Measurements from ENCODE around the gene MYL3.

The MYL3 gene

GRCh38 chr3:46865546-46865945 is 2.3 kb upstream of the MYL3 start:
- no peak overlapping the region for H3K4me3 ChIP-seq (ENCODE audit: low read depth, low read length)
- TF ChIP-seq CTCF (IDR thresholded peaks at IDR 0.05; ENCODE audit: borderline replicate concordance, insufficient read depth, low read depth, low read length) = no peak

GRCh38 chr3:46865031-46865507 is 1.8 kb upstream of the MYL3 start:
- no peak for TF ChIP-seq CTCF (IDR thresholded peaks at IDR 0.05; ENCODE audit: borderline replicate concordance, insufficient read depth, low read depth, low read length)

GRCh38 chr3:46864061-46864881 is 1.0 kb upstream of the MYL3 start:
- TF ChIP-seq CTCF (IDR thresholded peaks at IDR 0.05; ENCODE audit: borderline replicate concordance, insufficient read depth, low read depth, low read length) = no peak
- H3K4me3 ChIP-seq (ENCODE audit: low read depth, low read length) = no peak overlapping the region

More at GRCh38 chr3:46865031-46865507, 1.8 kb upstream of the MYL3 start:
- H3K4me3 ChIP-seq (ENCODE audit: low read depth, low read length) = no peak overlapping the region

GRCh38 chr3:46862369-46863025 is 747 bp downstream of the MYL3 start:
- no peak for TF ChIP-seq CTCF (IDR thresholded peaks at IDR 0.05; ENCODE audit: borderline replicate concordance, insufficient read depth, low read depth, low read length)
- H3K4me3 ChIP-seq (ENCODE audit: low read depth, low read length) = no peak overlapping the region

- no peak for TF ChIP-seq CTCF (IDR thresholded peaks at IDR 0.05; ENCODE audit: borderline replicate concordance, insufficient read depth, low read depth, low read length)
- no peak overlapping the region for H3K4me3 ChIP-seq (ENCODE audit: low read depth, low read length)
These were observed 1.5 kb downstream of the MYL3 start for GRCh38 chr3:46861605-46862368.

GRCh38 chr3:46860810-46861604 is 2.2 kb downstream of the MYL3 start:
- no peak overlapping the region for H3K4me3 ChIP-seq (ENCODE audit: low read depth, low read length)
- TF ChIP-seq CTCF (IDR thresholded peaks at IDR 0.05; ENCODE audit: borderline replicate concordance, insufficient read depth, low read depth, low read length) = no peak
